ENCODE data around the gene MRPL32.

The MRPL32 gene

GRCh38 chr7:42972699-42973500 is 40.7 kb downstream of the MRPL32 start:
- no peak for DNase-seq

GRCh38 chr7:42976371-42976770 is 44.2 kb downstream of the MRPL32 start:
- DNase-seq: no peak

GRCh38 chr7:42978496-42978895 is 46.3 kb downstream of the MRPL32 start:
- DNase-seq: no peak

GRCh38 chr7:42980084-42980483 is 47.9 kb downstream of the MRPL32 start:
- no peak for DNase-seq

GRCh38 chr7:42980514-42980913 is 48.3 kb downstream of the MRPL32 start:
- DNase-seq: no peak

GRCh38 chr7:42981601-42982000 is 49.4 kb downstream of the MRPL32 start:
- DNase-seq: no peak

- DNase-seq: no peak
Observed at GRCh38 chr7:42982604-42983115, 50.5 kb downstream of the MRPL32 start.

GRCh38 chr7:42984137-42984536 is 52.0 kb downstream of the MRPL32 start:
- DNase-seq: no peak

GRCh38 chr7:42986213-42986612 is 54.0 kb downstream of the MRPL32 start:
- no peak for DNase-seq

- DNase-seq: no peak
Observed at GRCh38 chr7:42986781-42987248, 54.6 kb downstream of the MRPL32 start.

Data from GF-D8 (cell line).